ENCODE results near the gene LSM3.
A peak's percentile ranks its signal among the peaks of the same experiment; 100 is the strongest.

LSM3 gene

DNA sequence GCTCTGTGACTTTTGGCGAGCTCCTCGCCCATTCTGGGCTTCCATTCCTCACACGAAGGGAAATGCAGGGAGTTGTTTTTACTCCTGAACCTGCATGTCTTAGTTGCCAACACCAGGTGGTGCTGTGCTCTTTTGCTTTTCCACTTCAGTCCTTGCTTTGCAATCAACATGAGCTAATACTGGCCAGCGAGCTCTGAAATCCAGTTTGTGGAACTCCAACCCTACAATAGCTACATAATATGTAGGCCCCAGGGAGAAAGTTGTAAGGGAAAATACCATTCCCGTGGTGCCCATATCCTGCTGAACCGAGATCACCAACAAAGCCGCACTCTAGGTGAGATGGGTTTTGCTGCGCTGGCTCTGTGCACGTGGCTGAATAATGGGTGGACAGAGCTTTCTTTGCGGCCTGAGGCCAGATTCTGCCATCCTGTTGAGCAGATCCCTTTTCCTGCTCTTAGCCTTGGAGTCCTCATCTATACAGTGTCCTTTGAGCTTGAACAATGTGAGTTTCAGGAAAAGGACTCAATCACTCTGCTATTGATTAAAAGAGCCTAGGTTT is 25.0 kb downstream of the LSM3 start:
- Histone ChIP-seq H3K4me2 (ENCODE audit: low read length, poor library complexity, severe bottlenecking) (no peak overlapping the region), H2BK15ac (ENCODE audit: low read depth, poor library complexity, severe bottlenecking) (no peak overlapping the region), H3K14ac (ENCODE audit: low read length in 2 of 2) (no peak overlapping the region), H3K79me1 (replicated peaks; ENCODE audit: low read length, poor library complexity, severe bottlenecking) (peaks cover 1% of the 10 kb centered on the region), H3K27ac (ENCODE audit: low read length, poor library complexity, severe bottlenecking) (no peak overlapping the region), H3K36me3 (ENCODE audit: control insufficient read depth in 1 of 2, insufficient read depth in 2 of 2, low read depth in 1 of 2, low read length in 2 of 2) (peaks cover 0 to 2% of the 10 kb centered on the region in 2 experiments), H3K27me3 (ENCODE audit: control insufficient read depth in 1 of 2, insufficient read depth in 1 of 2, low read length in 2 of 2) (no peaks in the 10 kb centered on the region), H3K4ac (ENCODE audit: low read depth in 1 of 2, low read length in 2 of 2) (peak overlapping the region in 1 of 2 experiments; percentile 57), H3K4me1 (ENCODE audit: control insufficient read depth, insufficient read depth, low read depth, low read length) (peaks cover 38% of the 10 kb centered on the region), H3K4me3 (ENCODE audit: insufficient read depth in 1 of 2, low read depth in 1 of 2, low read length in 2 of 2) (no peak overlapping the region), H3K9ac (ENCODE audit: low read length) (peak overlapping the region; percentile 62), H4K91ac (ENCODE audit: low read length) (peak overlapping the region; percentile 87), H2BK5ac (ENCODE audit: low read depth, low read length, poor library complexity, severe bottlenecking) (peak overlapping the region; percentile 48), H2AK5ac (ENCODE audit: low read length, severe bottlenecking) (peak overlapping the region; percentile 91), H3K18ac (ENCODE audit: low read depth in 1 of 2, low read length in 2 of 2) (peak overlapping the region; percentile 54 to 58), H2BK12ac (ENCODE audit: low read length in 2 of 2) (peak overlapping the region; percentile 77 to 97), H2AFZ (ENCODE audit: low read depth, low read length) (no peak overlapping the region), H3K9me3 (ENCODE audit: control insufficient read depth, low read length) (no peaks in the 10 kb centered on the region), H4K8ac (ENCODE audit: low read length) (no peak overlapping the region), H2BK120ac (ENCODE audit: low read depth, low read length) (no peak overlapping the region), H3K23ac (ENCODE audit: low read length in 2 of 2) (no peak overlapping the region)
- DNase-seq: peak; percentile 84
- 45% methylated on average over 9 of the region's 10 CpGs for WGBS

DNA sequence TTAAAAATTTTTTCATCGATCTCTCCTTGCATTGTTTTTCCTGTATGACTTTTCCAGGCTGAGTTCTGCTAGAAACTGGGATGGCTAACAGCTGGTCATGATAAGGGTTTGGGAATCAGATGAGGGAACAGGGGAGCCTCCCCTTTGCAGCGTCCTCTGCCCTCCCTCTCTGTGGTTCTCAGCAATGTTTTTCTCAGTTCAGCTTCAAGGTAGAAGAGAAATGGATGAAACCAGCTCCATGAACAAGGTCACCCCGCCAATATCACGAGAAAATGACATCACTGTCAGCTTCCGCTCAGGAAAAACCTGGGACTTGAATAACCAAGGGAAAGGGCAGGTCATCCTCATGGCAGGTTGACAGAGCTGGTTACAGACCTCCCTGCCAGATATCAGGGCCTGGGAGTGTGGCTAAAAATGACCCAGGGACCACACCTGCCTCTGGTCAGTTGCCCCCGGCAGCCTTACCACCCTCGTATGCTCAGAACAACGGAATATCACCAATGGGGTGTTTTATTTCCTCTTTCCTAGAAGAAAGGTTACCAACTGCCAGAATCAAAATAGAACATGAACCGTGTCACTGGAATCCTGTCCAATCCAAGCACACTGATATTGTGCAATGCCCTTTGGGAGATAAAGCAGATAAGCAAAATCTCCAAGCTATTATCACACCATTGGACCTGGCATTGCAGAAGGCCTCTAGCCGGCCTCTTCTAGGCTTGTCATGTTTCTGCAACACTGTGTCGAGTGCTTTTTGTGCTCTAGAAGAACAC is 26.1 kb downstream of the LSM3 start:
- H2BK5ac ChIP-seq (ENCODE audit: low read depth, low read length, poor library complexity, severe bottlenecking): peak overlapping the region; percentile 11
- H3K18ac ChIP-seq (ENCODE audit: low read depth in 1 of 2, low read length in 2 of 2): no peak overlapping the region
- H2AFZ ChIP-seq (ENCODE audit: low read depth, low read length): no peak overlapping the region
- no peaks in the 10 kb centered on the region for H3K27me3 ChIP-seq (ENCODE audit: control insufficient read depth in 1 of 2, insufficient read depth in 1 of 2, low read length in 2 of 2)
- H3K4me2 ChIP-seq (ENCODE audit: low read length, poor library complexity, severe bottlenecking): no peak overlapping the region
- H4K91ac ChIP-seq (ENCODE audit: low read length): peak overlapping the region; percentile 52
- no peak overlapping the region for H3K27ac ChIP-seq (ENCODE audit: low read length, poor library complexity, severe bottlenecking)
- H2BK15ac ChIP-seq (ENCODE audit: low read depth, poor library complexity, severe bottlenecking): no peak overlapping the region
- peak; percentile 64 for DNase-seq
- peak overlapping the region in 1 of 2 experiments; percentile 54 for H3K4ac ChIP-seq (ENCODE audit: low read depth in 1 of 2, low read length in 2 of 2)
- peaks cover 0 to 2% of the 10 kb centered on the region in 2 experiments for H3K36me3 ChIP-seq (ENCODE audit: control insufficient read depth in 1 of 2, insufficient read depth in 2 of 2, low read depth in 1 of 2, low read length in 2 of 2)
- peak overlapping the region; percentile 4 to 9 for H2BK12ac ChIP-seq (ENCODE audit: low read length in 2 of 2)
- H3K14ac ChIP-seq (ENCODE audit: low read length in 2 of 2): no peak overlapping the region
- WGBS: 77% methylated on average over 11 of the region's 11 CpGs
- H3K79me1 ChIP-seq (replicated peaks; ENCODE audit: low read length, poor library complexity, severe bottlenecking): peaks cover under 1% of the 10 kb centered on the region
- no peak overlapping the region for H3K4me3 ChIP-seq (ENCODE audit: insufficient read depth in 1 of 2, low read depth in 1 of 2, low read length in 2 of 2)
- no peak overlapping the region for H3K23ac ChIP-seq (ENCODE audit: low read length in 2 of 2)
- no peak overlapping the region for H2BK120ac ChIP-seq (ENCODE audit: low read depth, low read length)
- peak overlapping the region; percentile 65 for H2AK5ac ChIP-seq (ENCODE audit: low read length, severe bottlenecking)
- no peaks in the 10 kb centered on the region for H3K9me3 ChIP-seq (ENCODE audit: control insufficient read depth, low read length)
- no peak overlapping the region for H4K8ac ChIP-seq (ENCODE audit: low read length)
- peak overlapping the region; percentile 62 for H3K9ac ChIP-seq (ENCODE audit: low read length)
- peaks cover 37% of the 10 kb centered on the region for H3K4me1 ChIP-seq (ENCODE audit: control insufficient read depth, insufficient read depth, low read depth, low read length)

DNA sequence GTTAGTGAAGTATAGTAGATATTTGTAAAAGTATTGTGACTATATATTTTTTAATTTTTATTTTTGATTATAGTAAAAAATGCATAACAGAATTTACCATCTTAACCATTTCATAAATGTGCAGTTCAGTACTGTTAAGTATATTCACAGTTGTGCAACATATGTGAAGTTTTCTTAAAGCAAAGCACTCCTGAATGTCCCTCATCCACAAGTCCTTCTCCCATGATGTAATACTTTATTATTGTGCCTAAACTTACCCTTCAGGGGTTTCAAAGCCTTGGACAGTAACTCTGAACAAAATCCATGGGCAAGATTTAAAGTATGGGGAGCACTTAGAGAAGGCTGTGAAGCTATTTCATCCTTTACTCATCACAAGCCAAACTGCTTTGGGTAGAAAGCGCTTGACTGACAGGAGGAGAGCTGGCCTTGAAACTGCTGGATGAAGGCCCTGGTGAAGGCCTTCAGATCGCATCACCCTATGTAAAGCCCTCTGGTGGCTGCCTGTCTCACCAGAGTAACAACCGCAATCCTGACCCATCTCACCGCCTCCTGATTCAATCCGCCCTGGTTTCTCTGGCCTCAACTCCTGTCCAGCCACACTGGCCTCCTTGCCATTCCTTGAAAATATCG is 28.0 kb downstream of the LSM3 start:
- WGBS: 97% methylated on average over 6 of the region's 6 CpGs
- Histone ChIP-seq H3K4me3 (ENCODE audit: insufficient read depth in 1 of 2, low read depth in 1 of 2, low read length in 2 of 2) (no peak overlapping the region), H2BK12ac (ENCODE audit: low read length in 2 of 2) (peak overlapping the region; percentile 28 to 76), H2BK120ac (ENCODE audit: low read depth, low read length) (no peak overlapping the region), H3K4me1 (ENCODE audit: control insufficient read depth, insufficient read depth, low read depth, low read length) (peaks cover 31% of the 10 kb centered on the region), H3K27me3 (ENCODE audit: control insufficient read depth in 1 of 2, insufficient read depth in 1 of 2, low read length in 2 of 2) (no peaks in the 10 kb centered on the region), H3K18ac (ENCODE audit: low read depth in 1 of 2, low read length in 2 of 2) (no peak overlapping the region), H2AK5ac (ENCODE audit: low read length, severe bottlenecking) (peak overlapping the region; percentile 11), H3K27ac (ENCODE audit: low read length, poor library complexity, severe bottlenecking) (no peak overlapping the region), H3K23ac (ENCODE audit: low read length in 2 of 2) (no peak overlapping the region), H3K4me2 (ENCODE audit: low read length, poor library complexity, severe bottlenecking) (no peak overlapping the region), H2AFZ (ENCODE audit: low read depth, low read length) (no peak overlapping the region), H3K9ac (ENCODE audit: low read length) (no peak overlapping the region), H2BK15ac (ENCODE audit: low read depth, poor library complexity, severe bottlenecking) (no peak overlapping the region), H3K14ac (ENCODE audit: low read length in 2 of 2) (no peak overlapping the region), H3K36me3 (ENCODE audit: control insufficient read depth in 1 of 2, insufficient read depth in 2 of 2, low read depth in 1 of 2, low read length in 2 of 2) (peaks cover 0 to 2% of the 10 kb centered on the region in 2 experiments), H3K9me3 (ENCODE audit: control insufficient read depth, low read length) (no peaks in the 10 kb centered on the region), H2BK5ac (ENCODE audit: low read depth, low read length, poor library complexity, severe bottlenecking) (no peak overlapping the region), H3K4ac (ENCODE audit: low read depth in 1 of 2, low read length in 2 of 2) (peak overlapping the region in 1 of 2 experiments; percentile 0), H4K91ac (ENCODE audit: low read length) (peak overlapping the region; percentile 43), H4K8ac (ENCODE audit: low read length) (no peak overlapping the region), H3K79me1 (replicated peaks; ENCODE audit: low read length, poor library complexity, severe bottlenecking) (no peaks in the 10 kb centered on the region)
- no peak for DNase-seq

DNA sequence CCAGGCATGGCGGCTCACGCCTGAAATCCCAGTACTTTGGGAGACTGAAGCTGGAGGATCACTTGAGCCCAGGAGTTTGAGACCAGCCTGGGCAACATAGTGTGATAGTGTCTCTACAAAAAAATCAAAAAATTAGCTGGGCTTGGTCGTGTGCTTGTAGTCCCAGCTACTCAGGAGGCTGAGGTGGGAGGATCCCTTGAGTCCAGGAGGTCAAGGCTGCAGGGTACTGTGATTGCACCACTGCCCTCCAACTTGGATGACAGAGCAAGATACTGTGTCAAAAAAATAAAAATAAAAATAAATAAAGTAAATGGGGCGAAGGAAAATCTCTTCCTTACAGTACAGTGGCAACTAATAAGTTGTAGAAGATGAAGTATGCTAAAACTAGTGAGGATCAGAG is 29.6 kb downstream of the LSM3 start:
- no peak overlapping the region for H3K4me2 ChIP-seq (ENCODE audit: low read length, poor library complexity, severe bottlenecking)
- DNase-seq: no peak
- H2BK12ac ChIP-seq (ENCODE audit: low read length in 2 of 2): no peak overlapping the region
- no peaks in the 10 kb centered on the region for H3K9me3 ChIP-seq (ENCODE audit: control insufficient read depth, low read length)
- no peaks in the 10 kb centered on the region for H3K27me3 ChIP-seq (ENCODE audit: control insufficient read depth in 1 of 2, insufficient read depth in 1 of 2, low read length in 2 of 2)
- 94% methylated on average over 3 of the region's 4 CpGs for WGBS
- peaks cover 24% of the 10 kb centered on the region for H3K4me1 ChIP-seq (ENCODE audit: control insufficient read depth, insufficient read depth, low read depth, low read length)
- H3K36me3 ChIP-seq (ENCODE audit: control insufficient read depth in 1 of 2, insufficient read depth in 2 of 2, low read depth in 1 of 2, low read length in 2 of 2): peaks cover 0 to under 1% of the 10 kb centered on the region in 2 experiments
- H3K18ac ChIP-seq (ENCODE audit: low read depth in 1 of 2, low read length in 2 of 2): peak overlapping the region in 1 of 2 experiments; percentile 34
- no peak overlapping the region for H2AFZ ChIP-seq (ENCODE audit: low read depth, low read length)
- H2BK15ac ChIP-seq (ENCODE audit: low read depth, poor library complexity, severe bottlenecking): no peak overlapping the region
- H2BK5ac ChIP-seq (ENCODE audit: low read depth, low read length, poor library complexity, severe bottlenecking): peak overlapping the region; percentile 11
- no peak overlapping the region for H2AK5ac ChIP-seq (ENCODE audit: low read length, severe bottlenecking)
- no peak overlapping the region for H2BK120ac ChIP-seq (ENCODE audit: low read depth, low read length)
- H3K9ac ChIP-seq (ENCODE audit: low read length): no peak overlapping the region
- no peak overlapping the region for H3K23ac ChIP-seq (ENCODE audit: low read length in 2 of 2)
- H3K79me1 ChIP-seq (replicated peaks; ENCODE audit: low read length, poor library complexity, severe bottlenecking): no peaks in the 10 kb centered on the region
- H3K27ac ChIP-seq (ENCODE audit: low read length, poor library complexity, severe bottlenecking): peak overlapping the region; percentile 92
- H3K14ac ChIP-seq (ENCODE audit: low read length in 2 of 2): no peak overlapping the region
- no peak overlapping the region for H3K4me3 ChIP-seq (ENCODE audit: insufficient read depth in 1 of 2, low read depth in 1 of 2, low read length in 2 of 2)
- no peak overlapping the region for H4K91ac ChIP-seq (ENCODE audit: low read length)
- H3K4ac ChIP-seq (ENCODE audit: low read depth in 1 of 2, low read length in 2 of 2): no peak overlapping the region
- H4K8ac ChIP-seq (ENCODE audit: low read length): no peak overlapping the region
